ENCODE results near the gene COL1A1.

COL1A1 gene

GRCh38 chr17:50200457-50201275 lies 765 bp downstream of the COL1A1 start:
- in situ Hi-C loops (cut with HindIII; ENCODE audit: low sequenced_read_pairs) = loop anchor here (5.0 kb wide), 1 partner anchor 67 kb away; no protein-coding TSS in a partner anchor

GRCh38 chr17:50199803-50200456 lies 1.5 kb downstream of the COL1A1 start:
- in situ Hi-C loops (cut with HindIII; ENCODE audit: low sequenced_read_pairs) = loop anchor here (5.0 kb wide), 1 partner anchor 67 kb away; no protein-coding TSS in a partner anchor

- in situ Hi-C loops (cut with HindIII; ENCODE audit: low sequenced_read_pairs) = no loop called here
Measured at GRCh38 chr17:50199211-50199802, 2.1 kb downstream of the COL1A1 start.

- in situ Hi-C loops (cut with HindIII; ENCODE audit: low sequenced_read_pairs) = no loop called here
Measured at GRCh38 chr17:50198026-50198669, 3.3 kb downstream of the COL1A1 start.

GRCh38 chr17:50196826-50197225 lies 4.6 kb downstream of the COL1A1 start:
- in situ Hi-C loops (cut with HindIII; ENCODE audit: low sequenced_read_pairs) = no loop called here

- in situ Hi-C loops (cut with HindIII; ENCODE audit: low sequenced_read_pairs) = no loop called here
Measured at GRCh38 chr17:50196036-50196435, 5.4 kb downstream of the COL1A1 start.

- in situ Hi-C loops (cut with HindIII; ENCODE audit: low sequenced_read_pairs) = no loop called here
Measured at GRCh38 chr17:50194934-50195865, 6.2 kb downstream of the COL1A1 start.

- in situ Hi-C loops (cut with HindIII; ENCODE audit: low sequenced_read_pairs) = no loop called here
Measured at GRCh38 chr17:50194140-50194933, 7.1 kb downstream of the COL1A1 start.

- in situ Hi-C loops (cut with HindIII; ENCODE audit: low sequenced_read_pairs) = no loop called here
Measured at GRCh38 chr17:50192618-50193291, 8.7 kb downstream of the COL1A1 start.

- in situ Hi-C loops (cut with HindIII; ENCODE audit: low sequenced_read_pairs) = no loop called here
Measured at GRCh38 chr17:50192144-50192617, 9.2 kb downstream of the COL1A1 start.

GRCh38 chr17:50191359-50192143 lies 9.9 kb downstream of the COL1A1 start:
- in situ Hi-C loops (cut with HindIII; ENCODE audit: low sequenced_read_pairs) = no loop called here

GRCh38 chr17:50190603-50191358 lies 10.7 kb downstream of the COL1A1 start:
- in situ Hi-C loops (cut with HindIII; ENCODE audit: low sequenced_read_pairs) = no loop called here

- in situ Hi-C loops (cut with HindIII; ENCODE audit: low sequenced_read_pairs) = no loop called here
Measured at GRCh38 chr17:50190293-50190602, 11.2 kb downstream of the COL1A1 start.

GRCh38 chr17:50189550-50190292 lies 11.7 kb downstream of the COL1A1 start:
- in situ Hi-C loops (cut with HindIII; ENCODE audit: low sequenced_read_pairs) = no loop called here

- in situ Hi-C loops (cut with HindIII; ENCODE audit: low sequenced_read_pairs) = no loop called here
Measured at GRCh38 chr17:50188921-50189549, 12.4 kb downstream of the COL1A1 start.

GRCh38 chr17:50188531-50188920 lies 12.9 kb downstream of the COL1A1 start:
- in situ Hi-C loops (cut with HindIII; ENCODE audit: low sequenced_read_pairs) = no loop called here
